Right renal cortex interstitium (tissue), 3 donors: ENCODE results near the gene CFAP65. TPM values are rescaled to one million over a fixed set of nuclear protein-coding genes. Genes with fewer than 3 reads are reported as not detected.

ENCODE experiments used
- DNase-seq, 3 donors: peaks; one replicate each; pipeline ENCODE4 v3.0.0-alpha.2; 2013; ENCODE audit warnings: low read depth in 3 of 3, low spot score in 2 of 3
- polyA plus RNA-seq, 3 donors: library from polyadenylated mRNA; unstranded; fragments of 120-200 nt; gene quantifications; one replicate each; pipeline ENCODE4 v1.2.1, GENCODE V29; 2013; ENCODE audit not compliant: insufficient read length in 3 of 3

Gene CFAP65
- polyA plus RNA-seq, 3 donors = 0.24 to 0.40 (median 0.34) TPM

GRCh38 chr2:218980735-218981389 is 60.5 kb downstream of the CFAP65 start:
- DNase-seq = no peak

- peak in 1 of 3 donors; percentile 68 for DNase-seq
Observed at GRCh38 chr2:218979846-218980734, 61.2 kb downstream of the CFAP65 start.

GRCh38 chr2:218975060-218975777 is 66.1 kb downstream of the CFAP65 start:
- DNase-seq = no peak

GRCh38 chr2:218970894-218971293 is 70.4 kb downstream of the CFAP65 start:
- DNase-seq = no peak

GRCh38 chr2:218964041-218964771 is 77.1 kb downstream of the CFAP65 start:
- no peak for DNase-seq

GRCh38 chr2:218963601-218964000 is 77.7 kb downstream of the CFAP65 start:
- DNase-seq = no peak

GRCh38 chr2:218962859-218963492 is 78.3 kb downstream of the CFAP65 start:
- DNase-seq = peak in 2 of 3 donors; percentile 53 to 73

GRCh38 chr2:218961651-218962570 is 79.4 kb downstream of the CFAP65 start:
- DNase-seq = no peak

GRCh38 chr2:218961229-218961628 is 80.1 kb downstream of the CFAP65 start:
- DNase-seq = no peak

- DNase-seq = no peak
Observed at GRCh38 chr2:218960309-218961165, 80.8 kb downstream of the CFAP65 start.

GRCh38 chr2:218959761-218960308 is 81.5 kb downstream of the CFAP65 start:
- DNase-seq = no peak

- DNase-seq = peak; percentile 55 to 80 (median 70)
Observed at GRCh38 chr2:218959141-218959731, 82.1 kb downstream of the CFAP65 start, which contains the start of gene CDK5R2. Gene CDK5R2 (plus strand): TSS chr2:218959666. CDS start chr2:218959821, 155 bp downstream.

- DNase-seq = no peak
Observed at GRCh38 chr2:218958276-218958675, 83.0 kb downstream of the CFAP65 start.

- DNase-seq = no peak
Observed at GRCh38 chr2:218957671-218958070, 83.6 kb downstream of the CFAP65 start.

GRCh38 chr2:218956039-218956438 is 85.3 kb downstream of the CFAP65 start:
- DNase-seq = no peak

GRCh38 chr2:218954541-218955300 is 86.6 kb downstream of the CFAP65 start:
- no peak for DNase-seq
